ENCODE results near the gene PARD3B.

DNA sequence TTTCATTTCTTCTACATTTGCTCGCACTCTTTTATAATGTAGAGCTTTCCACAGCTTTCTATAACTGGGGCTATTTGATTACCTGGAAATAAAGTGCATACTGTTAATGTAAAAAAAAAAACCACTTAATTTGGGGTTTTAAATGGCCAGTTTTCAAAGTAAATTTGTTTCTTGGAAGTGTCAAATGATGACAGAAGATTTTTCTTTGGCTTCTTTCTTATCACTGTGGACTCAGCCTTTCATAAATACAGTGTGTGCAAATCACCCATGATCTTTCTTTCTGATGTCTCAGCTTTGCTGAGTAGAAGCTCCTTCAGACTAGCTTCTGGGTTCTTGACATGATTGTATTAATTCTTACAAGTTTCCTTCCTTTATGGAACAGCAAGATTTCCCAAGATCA, 525.6 kb downstream of the PARD3B start:
- TF ChIP-seq CTCF (conservative IDR thresholded peaks at IDR 0.05; ENCODE audit: low read depth, low read length) (no peak), EZH2 (IDR thresholded peaks at IDR 0.05; ENCODE audit: borderline replicate concordance, low read depth, low read length, poor library complexity, severe bottlenecking) (no peak)

Measured in A673 (cell line).